ENCODE results near the gene BPIFB1. TPM values are rescaled to one million over a fixed set of nuclear protein-coding genes. Genes with fewer than 3 reads are reported as not detected.

Gene BPIFB1
- total RNA-seq, 3 donors from 2014 or later = not detected

GRCh38 chr20:33337119-33337518 lies 54.1 kb downstream of the BPIFB1 start:
- H3K4me1 ChIP-seq (ENCODE audit: low read depth) = no peaks in the 10 kb centered on the region
- no peak for DNase-seq
- intact Hi-C loops (cut with DNase I, micrococcal nuclease) = no loop called here
- TF ChIP-seq CTCF (IDR thresholded peaks at IDR 0.05) = no peak
- ATAC-seq = no peak
- H3K36me3 ChIP-seq (ENCODE audit: low read depth) = no peaks in the 10 kb centered on the region
- no peaks in the 10 kb centered on the region for H3K9me3 ChIP-seq
- no peak overlapping the region for H3K4me3 ChIP-seq

- Histone ChIP-seq H3K4me1 (ENCODE audit: low read depth) (no peaks in the 10 kb centered on the region), H3K36me3 (ENCODE audit: low read depth) (no peaks in the 10 kb centered on the region), H3K4me3 (no peak overlapping the region), H3K9me3 (no peaks in the 10 kb centered on the region)
- DNase-seq (no peak), ATAC-seq (no peak)
- intact Hi-C loops (cut with DNase I, micrococcal nuclease) = no loop called here
- TF ChIP-seq CTCF (IDR thresholded peaks at IDR 0.05) = no peak
Measured at GRCh38 chr20:33337531-33338165, 54.6 kb downstream of the BPIFB1 start.

GRCh38 chr20:33338467-33339258 lies 55.6 kb downstream of the BPIFB1 start:
- no peak for TF ChIP-seq CTCF (IDR thresholded peaks at IDR 0.05)
- Histone ChIP-seq H3K4me1 (ENCODE audit: low read depth) (no peaks in the 10 kb centered on the region), H3K4me3 (no peak overlapping the region), H3K9me3 (no peaks in the 10 kb centered on the region), H3K36me3 (ENCODE audit: low read depth) (no peaks in the 10 kb centered on the region)
- DNase-seq (no peak), ATAC-seq (no peak)
- intact Hi-C loops (cut with DNase I, micrococcal nuclease) = no loop called here

- DNase-seq (no peak), ATAC-seq (no peak)
- intact Hi-C loops (cut with DNase I, micrococcal nuclease) = no loop called here
- Histone ChIP-seq H3K36me3 (ENCODE audit: low read depth) (no peaks in the 10 kb centered on the region), H3K9me3 (no peaks in the 10 kb centered on the region), H3K4me1 (ENCODE audit: low read depth) (no peaks in the 10 kb centered on the region), H3K4me3 (no peak overlapping the region)
- no peak for TF ChIP-seq CTCF (IDR thresholded peaks at IDR 0.05)
Measured at GRCh38 chr20:33339515-33340058, 56.6 kb downstream of the BPIFB1 start.

GRCh38 chr20:33343521-33343920 lies 60.5 kb downstream of the BPIFB1 start:
- ATAC-seq (no peak), DNase-seq (no peak)
- Histone ChIP-seq H3K4me3 (no peak overlapping the region), H3K9me3 (no peaks in the 10 kb centered on the region), H3K4me1 (ENCODE audit: low read depth) (no peaks in the 10 kb centered on the region), H3K36me3 (ENCODE audit: low read depth) (no peaks in the 10 kb centered on the region)
- intact Hi-C loops (cut with DNase I, micrococcal nuclease) = no loop called here
- no peak for TF ChIP-seq CTCF (IDR thresholded peaks at IDR 0.05)

Measured in mucosa of descending colon (tissue), 3 donors.